ENCODE data around the gene LIMCH1.
"Not testable (repeated sequence)": the region's sequence is repeated elsewhere in the genome, so short reads cannot be mapped to it uniquely, and the experiment has no call there.

The LIMCH1 gene

GRCh38 chr4:41538017-41538733 lies at the start of gene LIMCH1:
TSS of gene LIMCH1 (plus strand) at chr4:41538157. CDS start at chr4:41605996, 67,839 bp downstream.
- DNase-seq, result no peak

- not testable (repeated sequence) for DNase-seq
These were observed 46.8 kb upstream of the LIMCH1 start for GRCh38 chr4:41491081-41491576.

- DNase-seq, result no peak
These were observed 41.0 kb upstream of the LIMCH1 start for GRCh38 chr4:41496977-41497376.

GRCh38 chr4:41498177-41498576 lies 39.8 kb upstream of the LIMCH1 start:
- DNase-seq, result no peak

- DNase-seq, result no peak
These were observed 33.7 kb upstream of the LIMCH1 start for GRCh38 chr4:41504167-41504818.

- peak; percentile 35 for DNase-seq
These were observed 32.7 kb upstream of the LIMCH1 start for GRCh38 chr4:41505161-41505661.

- no peak for DNase-seq
These were observed 31.8 kb upstream of the LIMCH1 start for GRCh38 chr4:41506130-41506529.

GRCh38 chr4:41507291-41507947 lies 30.5 kb upstream of the LIMCH1 start:
- no peak for DNase-seq

GRCh38 chr4:41509451-41509866 lies 28.5 kb upstream of the LIMCH1 start:
- no peak for DNase-seq

- no peak for DNase-seq
These were observed 27.8 kb upstream of the LIMCH1 start for GRCh38 chr4:41510179-41510578.

GRCh38 chr4:41512136-41512535 lies 25.8 kb upstream of the LIMCH1 start:
- DNase-seq, result no peak

GRCh38 chr4:41512596-41512995 lies 25.4 kb upstream of the LIMCH1 start:
- no peak for DNase-seq

GRCh38 chr4:41514169-41514568 lies 23.8 kb upstream of the LIMCH1 start:
- no peak for DNase-seq

GRCh38 chr4:41514766-41515481 lies 23.0 kb upstream of the LIMCH1 start:
- no peak for DNase-seq

- DNase-seq, result no peak
These were observed 20.8 kb upstream of the LIMCH1 start for GRCh38 chr4:41517121-41517520.

- no peak for DNase-seq
These were observed 20.2 kb upstream of the LIMCH1 start for GRCh38 chr4:41517747-41518146.

- no peak for DNase-seq
These were observed 13.5 kb upstream of the LIMCH1 start for GRCh38 chr4:41524425-41524824.

GRCh38 chr4:41525129-41525528 lies 12.8 kb upstream of the LIMCH1 start:
- no peak for DNase-seq

- DNase-seq, result no peak
These were observed 11.3 kb upstream of the LIMCH1 start for GRCh38 chr4:41526628-41527027.

GRCh38 chr4:41528512-41529205 lies 9.3 kb upstream of the LIMCH1 start:
- DNase-seq, result no peak

GRCh38 chr4:41530741-41531140 lies 7.2 kb upstream of the LIMCH1 start:
- no peak for DNase-seq

GRCh38 chr4:41532336-41532735 lies 5.6 kb upstream of the LIMCH1 start:
- DNase-seq, result no peak

Measured in NCI-H2171 (cell line).